PFSK-1 (cell line): ENCODE data around the gene MYMX.

Experiments used
- POLR2AphosphoS5 ChIP-seq: IDR thresholded peaks from 2 replicates; pipeline ENCODE4 v1.6.1; 2012; ENCODE audit warnings: low read depth, mild to moderate bottlenecking, control low read depth, low read length, moderate library complexity
- REST ChIP-seq, 2 experiments: IDR thresholded peaks; 2 replicates each; pipeline versions ENCODE4 v1.6.1 to v1.8.0; 2011 to 2012; ENCODE audit warnings: low read depth in 2 of 2, low read length in 2 of 2, control low read depth in 1 of 2, inconsistent platforms in 1 of 2, mild to moderate bottlenecking in 1 of 2, moderate library complexity in 1 of 2; ENCODE audit not compliant: insufficient read depth in 1 of 2
- TAF1 ChIP-seq: IDR thresholded peaks from 2 replicates; pipeline ENCODE4 v1.6.1; 2012; ENCODE audit warnings: low read length, control low read depth, borderline replicate concordance; ENCODE audit not compliant: insufficient read depth

DNA sequence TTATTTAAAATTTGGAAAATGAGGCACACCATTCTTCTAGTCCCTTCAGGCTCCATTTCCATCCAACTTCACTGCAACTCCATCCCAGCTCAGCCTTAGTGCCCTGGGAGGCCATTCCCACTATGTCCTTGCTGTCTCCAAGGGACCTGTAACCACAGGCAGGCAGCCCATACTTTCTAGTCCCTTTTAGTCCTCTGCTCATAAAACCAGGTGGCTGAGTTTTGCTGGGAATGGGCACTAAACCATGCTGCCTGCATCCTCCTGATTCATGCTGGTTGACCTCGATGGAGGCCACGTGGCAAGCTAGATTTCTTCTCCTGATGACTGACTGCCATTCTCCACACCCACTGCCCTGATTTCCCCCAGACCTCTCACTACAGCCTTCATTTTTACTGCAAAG, 27.5 kb upstream of the MYMX start:
- TF ChIP-seq POLR2AphosphoS5 (no peak), TAF1 (no peak), REST (IDR thresholded peaks at IDR 0.05; ENCODE audit: insufficient read depth in 1 of 2, low read depth in 2 of 2, low read length in 2 of 2) (no peak)
